NCI-H524 treated with DMSO at 0.1 percent for 48 hours (cell line): ENCODE data around the gene MICAL1.

ENCODE experiments used
- DNase-seq: peaks from one replicate; lab custom pipeline; 2025; lab: John Stamatoyannopoulos, UW

MICAL1 gene

DNA sequence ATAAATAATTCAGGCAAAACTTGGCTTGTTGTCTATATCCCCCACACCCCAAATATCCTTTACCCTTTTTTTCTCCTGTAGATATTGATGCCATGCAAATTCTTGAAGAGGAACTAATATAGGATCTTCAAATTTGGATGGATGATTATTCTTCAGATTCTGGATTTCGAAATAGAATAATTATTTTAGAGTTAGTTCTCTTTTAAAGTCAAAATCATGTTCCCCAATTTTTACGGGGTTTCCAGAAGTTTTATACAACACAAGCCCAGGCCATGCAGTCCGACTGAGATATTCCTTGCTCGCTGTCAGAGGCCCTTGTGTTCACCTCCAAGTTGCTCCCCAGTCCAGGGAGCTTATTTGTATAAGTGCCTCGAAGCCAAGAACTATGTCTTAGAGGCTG is 19.5 kb downstream of the MICAL1 start:
- no peak for DNase-seq

DNA sequence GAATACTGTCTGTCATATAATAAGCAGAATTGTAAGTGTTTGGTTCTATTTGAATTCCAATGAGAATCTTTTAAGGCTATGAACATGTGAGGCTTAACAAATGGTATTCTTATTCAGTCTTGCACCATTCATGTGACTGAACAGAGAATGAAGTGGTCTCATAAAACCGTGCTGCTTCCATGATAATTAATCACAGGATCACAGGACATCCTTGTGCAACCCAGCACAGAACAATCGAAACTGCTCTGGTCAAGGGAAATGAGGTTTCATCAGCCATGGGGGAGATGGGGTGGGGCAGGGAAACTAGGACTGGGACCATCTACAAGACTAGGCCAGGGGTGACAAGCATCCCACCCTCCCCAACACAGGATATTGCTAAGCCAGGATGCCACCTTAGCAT is 21.1 kb downstream of the MICAL1 start:
- no peak for DNase-seq

DNA sequence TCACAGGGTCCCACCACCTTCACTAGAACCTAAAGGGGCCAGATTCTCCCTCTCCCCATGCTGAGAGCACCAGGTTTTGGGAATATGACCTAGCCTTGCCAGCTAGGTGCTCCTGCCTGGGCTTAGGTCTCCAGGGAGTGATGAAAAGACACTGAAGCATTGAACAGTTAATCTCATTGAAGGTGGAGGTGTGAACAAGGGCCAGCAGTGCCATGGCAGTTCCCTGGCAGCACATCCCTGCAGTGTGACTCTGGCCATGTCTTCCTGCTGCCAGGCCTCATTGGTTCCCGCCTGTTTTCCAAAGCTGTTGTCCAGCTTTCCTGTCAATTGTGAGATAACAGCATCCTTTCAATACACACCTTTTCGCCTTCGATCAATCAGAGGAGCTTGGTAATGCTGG is 26.1 kb downstream of the MICAL1 start:
- DNase-seq = no peak

DNA sequence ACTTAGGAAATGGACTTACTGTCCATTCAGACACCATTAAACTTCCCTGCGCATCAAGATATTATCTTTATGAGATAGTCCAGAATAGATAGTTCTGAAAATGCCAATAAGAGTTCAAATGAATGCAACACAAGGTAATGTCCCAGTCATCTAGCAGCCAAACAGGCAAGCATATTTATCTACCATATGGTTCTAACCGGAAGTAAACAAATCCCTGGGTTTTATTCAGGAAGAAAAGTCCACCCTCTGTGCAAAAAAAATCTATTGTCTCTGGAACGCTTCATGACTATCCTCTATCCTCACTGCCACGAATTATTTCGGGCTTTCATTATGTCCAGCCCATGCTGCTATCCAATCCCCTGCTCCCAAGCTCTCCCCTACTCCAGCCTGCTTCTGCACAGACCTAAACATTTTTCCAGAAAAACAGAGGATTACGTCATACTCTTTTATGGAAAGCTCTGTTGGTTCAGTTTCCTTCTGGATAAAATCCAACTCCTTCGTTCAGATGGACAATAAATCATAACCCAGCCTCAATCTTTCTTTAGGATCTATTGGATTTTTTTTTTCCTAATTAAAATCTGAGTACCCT is 26.6 kb downstream of the MICAL1 start:
- DNase-seq = no peak

DNA sequence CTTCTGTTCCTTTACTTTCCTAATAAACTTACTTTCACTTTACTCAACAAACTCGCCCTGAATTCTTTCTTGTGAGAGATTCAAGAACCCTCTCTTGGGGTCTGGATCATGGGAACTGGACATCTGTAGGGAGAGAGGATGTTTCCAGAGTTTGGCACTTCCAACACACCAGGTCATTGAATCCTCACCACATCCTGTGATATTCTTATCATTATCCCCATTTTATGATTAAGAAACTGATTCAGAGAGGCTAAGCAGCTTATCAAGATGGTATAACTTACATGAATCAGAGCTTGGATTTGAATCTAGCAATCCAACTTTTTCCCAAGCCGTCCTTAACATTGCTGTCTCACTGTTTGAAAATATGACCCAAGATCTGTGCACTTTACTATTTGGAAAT is 30.6 kb downstream of the MICAL1 start:
- no peak for DNase-seq

DNA sequence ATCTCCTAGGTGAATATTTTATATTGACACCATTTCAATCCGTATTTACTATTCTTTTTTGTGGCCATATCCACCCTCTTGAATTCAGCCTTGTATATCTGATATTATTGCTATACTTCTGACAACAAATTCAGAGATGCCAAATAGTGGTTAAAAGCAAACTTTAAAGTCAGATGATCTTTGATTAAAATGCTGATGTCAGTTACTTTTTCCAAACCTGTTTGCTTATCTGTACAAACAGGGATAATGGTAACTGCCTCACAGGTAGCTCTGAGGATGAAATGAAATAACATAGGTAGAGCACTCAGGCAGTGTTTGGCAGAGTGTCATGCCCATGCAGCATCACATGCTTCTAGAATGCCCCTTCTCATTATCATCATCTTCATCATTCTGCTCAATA is 34.4 kb downstream of the MICAL1 start:
- no peak for DNase-seq

DNA sequence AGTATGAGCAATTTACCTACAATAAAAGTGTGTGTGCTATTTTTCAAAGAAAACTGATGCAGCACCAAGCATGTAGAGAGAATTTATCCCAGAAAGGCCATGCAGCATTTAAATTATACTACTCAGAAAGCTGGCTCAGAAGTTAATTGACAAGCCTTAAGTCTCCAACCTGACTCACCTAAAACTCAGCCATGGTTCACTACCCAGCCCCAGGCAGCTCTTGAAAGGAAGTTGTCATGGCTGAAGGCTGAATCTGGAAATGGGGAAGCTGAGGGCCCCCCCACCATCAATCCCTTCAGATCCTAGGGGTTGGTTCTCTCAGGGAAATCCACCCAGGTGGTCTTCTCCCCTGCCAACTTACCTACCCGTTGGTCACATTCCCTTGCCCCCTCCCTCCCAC is 34.8 kb downstream of the MICAL1 start:
- DNase-seq = no peak

DNA sequence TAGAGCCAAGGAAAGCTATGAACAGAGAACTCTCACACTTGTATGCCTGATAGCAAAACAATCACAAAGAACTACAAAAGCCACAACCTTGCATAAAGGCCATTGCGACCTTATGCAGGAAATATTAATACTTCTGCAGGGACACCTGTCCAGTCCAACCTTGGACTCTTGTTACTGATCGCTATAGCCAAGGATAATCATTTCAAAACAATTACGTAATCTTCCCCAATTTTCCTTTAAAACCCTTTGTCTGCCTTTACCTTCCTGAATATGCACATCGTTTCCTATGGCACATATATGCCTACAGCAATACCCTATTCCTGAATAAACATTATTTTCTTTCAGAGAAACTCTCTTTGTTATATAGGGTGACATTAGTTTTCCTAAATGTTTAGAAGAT is 37.9 kb downstream of the MICAL1 start:
- DNase-seq = no peak

DNA sequence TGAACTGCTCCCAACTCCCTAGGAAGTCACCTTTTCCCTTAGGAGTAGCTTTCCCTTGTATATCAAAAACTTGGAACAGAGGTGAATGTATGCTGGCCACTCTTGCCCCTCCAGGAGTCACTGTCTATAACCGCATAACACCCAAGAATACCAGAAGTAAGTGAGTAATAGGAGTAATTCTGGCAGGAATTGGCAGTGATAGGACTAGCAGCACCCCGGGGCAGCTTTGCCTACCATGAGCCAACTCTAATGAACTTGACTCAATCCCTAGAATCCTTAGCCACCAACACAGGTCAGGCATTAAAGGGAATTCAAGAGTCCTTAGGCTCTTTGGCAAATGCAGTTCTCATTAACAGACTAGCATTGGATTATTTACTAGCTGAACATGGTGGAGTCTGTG is 44.5 kb downstream of the MICAL1 start:
- DNase-seq = no peak

DNA sequence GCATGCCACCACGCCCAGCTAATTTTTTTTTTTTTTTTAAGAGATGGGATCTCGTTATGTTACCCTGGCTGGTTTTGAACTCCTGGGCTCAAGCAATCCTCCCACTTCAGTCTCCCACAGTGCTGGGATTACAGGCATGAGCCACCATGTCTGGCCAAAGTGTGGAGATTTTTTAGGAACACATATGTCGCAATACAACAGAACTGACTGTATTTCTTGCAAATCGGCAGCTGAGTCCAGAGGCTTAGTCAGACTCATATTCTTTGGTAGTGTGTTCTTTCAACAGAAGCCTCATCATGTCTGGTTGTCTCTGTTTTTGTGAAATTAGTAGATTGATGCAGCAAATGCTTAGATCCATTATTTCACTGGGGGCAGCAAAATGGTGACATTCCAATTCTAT is 49.4 kb downstream of the MICAL1 start:
- no peak for DNase-seq

DNA sequence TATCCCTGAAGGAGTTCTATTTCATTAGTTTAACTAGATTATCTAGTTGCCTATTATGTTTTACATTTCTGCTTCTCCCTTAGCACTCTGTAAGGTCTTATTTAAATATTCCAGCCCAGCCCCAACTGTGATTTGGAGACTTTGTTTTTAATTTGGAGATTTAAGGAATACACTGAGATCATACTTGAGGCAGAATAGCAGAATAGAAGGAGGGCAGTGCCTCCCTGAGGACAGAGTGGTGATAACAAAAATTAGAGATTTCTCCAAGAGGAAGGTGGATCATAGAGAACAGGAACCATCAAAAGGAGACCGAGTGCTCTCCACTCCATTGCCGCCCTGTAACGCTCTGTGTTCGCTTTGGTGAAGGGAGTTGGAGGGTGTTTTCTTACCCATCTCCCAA is 58.6 kb downstream of the MICAL1 start:
- DNase-seq = no peak

DNA sequence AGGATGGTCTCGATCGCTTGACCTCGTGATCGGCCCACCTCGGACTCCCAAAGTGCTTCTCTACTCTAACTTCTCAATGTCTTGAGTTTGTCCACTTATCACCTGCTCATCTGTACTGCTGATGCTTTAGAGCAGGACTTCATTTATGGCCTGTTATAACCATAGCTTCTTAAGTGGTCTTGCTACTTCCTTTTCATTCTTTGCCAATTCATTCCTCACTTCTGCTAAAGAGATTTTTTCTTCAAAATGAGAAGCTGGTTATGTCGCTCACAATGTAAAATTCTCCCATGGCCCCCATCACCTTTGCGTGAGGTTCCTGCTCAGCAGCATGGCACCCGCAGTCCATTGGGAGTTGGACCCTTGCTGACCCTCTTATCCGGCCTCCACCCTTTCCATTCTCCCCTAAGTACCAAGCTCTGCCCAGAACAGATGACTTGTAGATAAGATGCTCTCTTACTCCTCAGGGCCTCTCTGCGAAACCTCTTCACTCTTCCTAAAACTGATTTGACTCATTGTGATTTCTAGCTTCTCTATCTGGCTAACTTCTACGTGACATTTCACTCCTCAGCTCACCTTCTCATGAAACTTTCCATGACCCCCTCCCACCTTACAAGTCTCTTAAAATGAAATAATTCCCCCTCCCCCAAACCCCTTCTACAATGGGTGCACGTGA is 59.4 kb downstream of the MICAL1 start:
- no peak for DNase-seq
